Measurements from ENCODE around the gene JMJD1C.

JMJD1C gene

DNA sequence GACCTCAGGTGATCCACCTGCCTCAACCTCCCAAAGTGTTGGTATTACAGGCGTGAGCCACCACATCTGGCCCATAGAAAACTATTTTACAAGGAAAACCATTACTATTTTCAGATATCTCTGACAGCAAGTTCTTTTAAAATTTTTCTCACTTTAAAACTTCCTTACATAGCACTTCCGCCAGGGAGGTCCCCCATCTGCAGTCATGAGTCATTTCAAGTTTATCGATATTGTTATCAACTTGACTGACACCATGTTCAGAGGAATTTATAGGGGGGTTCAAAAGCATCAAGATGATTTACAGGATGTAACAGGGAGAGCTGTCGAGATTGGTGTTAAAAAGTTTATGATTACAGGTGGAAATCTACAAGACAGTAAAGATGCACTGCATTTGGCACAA is 243.8 kb downstream of the JMJD1C start:
- no peak for DNase-seq (ENCODE audit: low read depth)

DNA sequence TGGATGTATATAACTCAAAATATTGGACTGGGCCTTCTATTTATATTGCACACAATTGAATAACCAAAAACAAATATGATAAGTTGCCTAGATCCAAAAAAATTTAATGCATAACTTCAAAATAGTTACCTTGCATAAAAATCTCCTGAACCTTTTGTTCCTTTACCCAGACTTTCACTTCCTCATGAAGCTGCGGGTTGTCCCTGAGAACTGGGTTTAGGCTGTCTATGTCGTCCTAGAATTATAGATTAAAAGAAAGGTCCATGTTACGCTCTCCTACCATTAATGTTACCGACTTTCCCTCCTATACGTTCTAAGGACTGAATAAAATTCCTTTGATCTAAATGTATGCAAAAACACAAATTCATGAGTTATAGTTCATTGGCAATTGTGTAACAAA is 246.0 kb downstream of the JMJD1C start:
- DNase-seq (ENCODE audit: low read depth) = no peak

DNA sequence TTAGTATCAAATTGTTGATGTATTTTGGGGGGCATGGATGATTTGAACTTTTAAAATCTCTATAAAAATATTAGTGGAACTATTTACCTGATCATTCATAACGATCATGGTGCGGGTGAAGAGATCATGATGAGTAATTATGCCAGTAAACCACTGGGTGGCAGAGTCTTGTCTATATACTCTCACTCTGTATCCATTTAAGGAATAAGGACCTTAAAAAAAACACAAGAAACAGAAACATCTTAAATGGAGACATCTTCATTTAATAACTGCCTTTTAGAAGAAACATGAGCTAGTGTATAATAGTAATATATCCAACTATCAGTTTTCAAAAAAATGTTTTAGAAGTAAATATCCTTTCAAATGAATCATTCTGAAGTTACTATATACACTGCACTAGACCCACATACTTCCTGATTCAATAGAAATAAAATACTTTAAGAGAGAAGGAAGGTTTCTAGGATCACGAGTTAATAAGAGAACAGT is 248.6 kb downstream of the JMJD1C start:
- peak; percentile 77 for DNase-seq (ENCODE audit: low read depth)

DNA sequence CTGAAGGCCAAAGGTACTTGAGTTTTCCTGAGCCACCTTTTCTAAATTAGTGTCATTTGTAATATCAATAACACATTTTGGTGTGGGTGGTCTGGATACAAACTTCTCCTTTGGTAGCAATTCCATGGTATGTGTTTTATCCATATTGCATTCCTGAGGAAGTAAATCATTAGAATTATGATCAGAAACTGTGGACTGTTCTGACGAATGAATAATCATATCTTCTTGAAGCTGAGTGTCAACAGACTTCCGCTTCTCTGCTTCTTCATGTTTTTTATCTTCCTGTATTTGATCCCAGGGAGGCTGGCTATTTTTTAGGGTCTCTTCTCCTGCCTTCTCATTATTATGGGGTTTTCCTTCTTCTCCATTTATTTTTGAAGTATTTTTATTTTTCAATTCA is 251.2 kb downstream of the JMJD1C start:
- DNase-seq (ENCODE audit: low read depth) = no peak

DNA sequence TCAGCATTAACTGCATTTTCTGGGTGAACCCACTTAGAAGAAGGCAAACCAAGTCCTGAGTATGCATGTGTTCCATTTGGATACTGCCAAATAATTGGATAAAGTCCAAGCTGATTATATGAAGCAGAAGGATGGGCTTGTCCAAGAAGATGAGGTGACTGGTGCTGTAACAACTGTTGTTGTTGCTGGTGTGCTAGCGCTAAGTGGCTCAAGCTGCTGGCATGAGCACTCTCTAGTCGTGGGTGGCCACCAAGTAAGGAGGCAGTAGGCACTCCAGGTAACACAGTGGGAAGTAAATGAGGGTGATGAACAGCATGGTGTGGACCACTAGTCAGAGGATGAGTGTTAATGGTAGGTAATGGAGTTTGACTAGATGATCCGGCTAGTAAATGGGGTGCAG is 252.3 kb downstream of the JMJD1C start:
- no peak for DNase-seq (ENCODE audit: low read depth)

DNA sequence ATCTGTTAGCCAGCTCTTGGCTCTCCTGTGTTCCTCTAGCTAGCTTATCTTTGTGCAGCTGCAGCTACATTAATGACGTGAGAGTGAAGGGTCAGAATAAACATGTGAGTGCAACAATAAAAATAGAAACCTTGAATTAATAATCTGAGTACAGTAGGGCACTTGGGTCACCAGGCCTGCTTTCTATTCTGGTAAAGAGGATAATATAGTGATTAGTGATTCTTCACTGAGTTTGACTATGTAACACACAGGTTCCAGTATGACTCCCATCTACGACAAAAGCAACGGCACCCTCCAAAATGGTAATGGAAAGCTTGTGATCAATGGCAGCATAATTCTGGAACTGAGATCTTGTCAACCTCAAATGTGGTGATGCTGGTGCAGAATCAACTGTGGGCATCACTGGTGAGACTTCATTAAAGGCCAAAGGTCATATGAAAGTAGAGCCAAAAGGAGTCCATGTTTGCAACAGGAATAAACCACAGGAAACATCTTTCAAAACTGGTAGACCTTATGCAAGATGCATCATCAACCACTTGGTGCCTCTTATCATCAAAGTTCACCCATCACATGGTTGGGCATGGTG is 255.1 kb downstream of the JMJD1C start:
- no peak for DNase-seq (ENCODE audit: low read depth)

DNA sequence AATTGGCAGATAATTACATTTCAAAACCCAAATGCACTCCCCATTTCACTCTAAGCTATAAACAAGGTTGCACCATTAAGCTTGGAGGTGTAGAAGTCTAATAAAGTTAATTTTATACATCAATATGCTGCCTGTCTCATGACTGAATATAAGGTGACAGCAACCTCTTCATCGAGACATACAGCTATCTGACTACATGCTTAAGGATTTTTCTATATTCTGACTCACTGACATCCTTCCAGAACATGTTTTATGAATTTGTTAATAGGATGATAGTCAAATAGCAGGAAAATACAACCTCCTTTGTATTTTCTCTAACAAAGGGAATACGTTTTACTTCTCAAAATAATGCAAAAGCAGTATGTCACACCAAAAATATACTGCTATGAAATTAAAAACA is 256.1 kb downstream of the JMJD1C start:
- DNase-seq (ENCODE audit: low read depth) = no peak

DNA sequence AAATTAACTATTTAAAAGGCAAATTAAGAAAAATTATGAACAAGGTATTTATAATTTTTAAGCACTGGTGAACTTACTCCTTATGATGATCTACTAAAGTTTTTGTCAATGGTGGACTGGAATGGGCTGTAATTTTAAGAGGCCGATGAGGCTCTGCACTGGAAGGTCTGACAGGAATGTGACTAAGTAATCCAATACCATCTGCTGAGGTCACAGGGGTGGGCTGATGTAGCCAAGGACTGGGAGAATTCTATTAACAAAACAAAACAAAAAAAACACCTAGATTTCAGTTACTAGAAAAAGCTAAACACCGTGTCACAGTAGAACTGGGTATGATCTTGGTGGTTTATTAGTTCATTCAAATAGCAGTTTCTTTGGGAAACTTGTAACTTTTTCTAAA is 256.8 kb downstream of the JMJD1C start:
- peak; percentile 13 for DNase-seq (ENCODE audit: low read depth)

DNA sequence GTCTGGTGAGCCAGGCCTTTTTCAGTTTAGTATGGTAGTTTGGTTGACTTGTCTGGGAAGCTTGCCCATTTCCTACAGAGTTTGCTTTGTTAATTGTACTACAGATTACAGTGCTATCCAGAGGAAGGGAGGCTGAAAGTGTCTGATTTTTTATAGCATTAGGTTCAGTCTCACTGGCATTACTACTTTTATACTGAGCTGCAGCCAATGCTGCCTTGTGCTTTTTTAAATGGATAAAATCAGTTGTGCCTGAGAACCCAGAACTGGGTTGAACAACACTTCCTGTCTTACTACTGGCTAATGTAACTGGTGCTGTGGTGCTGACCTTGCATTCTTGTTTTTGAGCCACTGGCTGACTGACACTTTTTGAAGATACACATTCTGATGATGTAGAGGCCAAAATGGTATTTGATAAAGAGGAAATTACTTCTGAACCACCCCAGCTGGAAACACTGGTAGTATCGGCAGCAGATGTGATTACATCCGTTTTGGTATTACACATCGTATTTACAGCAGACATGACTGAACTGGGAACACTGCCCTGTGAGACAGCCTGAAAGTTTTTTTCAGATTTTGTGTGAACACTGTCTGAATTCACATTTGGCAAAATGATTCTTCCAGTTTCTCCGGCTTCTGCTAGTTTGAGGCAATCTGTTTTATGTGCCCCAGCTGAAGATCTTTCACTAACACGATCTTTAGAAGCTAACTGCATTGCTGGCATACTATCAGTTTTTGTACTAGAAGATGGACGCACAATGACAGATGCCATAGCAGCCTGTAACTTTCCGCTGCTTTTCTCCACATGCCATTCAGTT is 258.6 kb downstream of the JMJD1C start:
- peak; percentile 81 for DNase-seq (ENCODE audit: low read depth)

DNA sequence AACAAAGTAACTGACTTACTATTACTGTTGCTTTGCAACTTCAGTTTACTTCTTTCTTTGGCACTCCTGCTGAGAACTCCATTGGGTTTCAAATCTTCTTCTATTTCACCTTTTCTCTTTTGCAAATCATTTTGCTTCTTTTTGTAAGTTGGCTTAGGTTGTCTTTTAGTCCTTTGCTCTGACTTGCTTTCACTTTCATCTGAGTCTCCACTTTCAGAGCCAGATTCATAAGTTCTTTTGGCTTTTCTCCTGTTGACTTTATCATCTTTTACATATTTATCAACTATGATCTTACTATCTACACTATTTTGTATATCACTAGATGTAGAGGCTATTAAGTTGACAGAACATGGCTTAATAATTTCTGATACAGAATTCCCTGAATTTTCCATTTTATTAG is 259.2 kb downstream of the JMJD1C start:
- no peak for DNase-seq (ENCODE audit: low read depth)

DNA sequence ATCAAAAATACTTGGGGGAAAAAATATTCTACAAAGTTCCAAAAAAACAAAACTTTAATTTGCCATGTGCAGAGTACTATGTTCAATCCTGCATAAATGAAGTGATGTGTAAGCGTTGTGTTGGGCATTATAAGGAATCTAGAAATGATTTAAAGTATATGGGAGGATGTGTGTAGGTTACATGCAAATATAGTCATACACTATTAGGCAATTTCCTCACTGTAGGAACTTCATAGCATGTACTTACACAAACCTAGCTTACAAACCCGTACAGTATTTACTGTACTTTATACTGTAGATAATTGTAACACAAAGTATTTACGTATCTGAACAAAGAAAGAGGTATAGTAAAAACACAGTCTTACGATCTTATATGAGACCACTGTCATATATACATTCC is 260.4 kb downstream of the JMJD1C start:
- no peak for DNase-seq (ENCODE audit: low read depth)

DNA sequence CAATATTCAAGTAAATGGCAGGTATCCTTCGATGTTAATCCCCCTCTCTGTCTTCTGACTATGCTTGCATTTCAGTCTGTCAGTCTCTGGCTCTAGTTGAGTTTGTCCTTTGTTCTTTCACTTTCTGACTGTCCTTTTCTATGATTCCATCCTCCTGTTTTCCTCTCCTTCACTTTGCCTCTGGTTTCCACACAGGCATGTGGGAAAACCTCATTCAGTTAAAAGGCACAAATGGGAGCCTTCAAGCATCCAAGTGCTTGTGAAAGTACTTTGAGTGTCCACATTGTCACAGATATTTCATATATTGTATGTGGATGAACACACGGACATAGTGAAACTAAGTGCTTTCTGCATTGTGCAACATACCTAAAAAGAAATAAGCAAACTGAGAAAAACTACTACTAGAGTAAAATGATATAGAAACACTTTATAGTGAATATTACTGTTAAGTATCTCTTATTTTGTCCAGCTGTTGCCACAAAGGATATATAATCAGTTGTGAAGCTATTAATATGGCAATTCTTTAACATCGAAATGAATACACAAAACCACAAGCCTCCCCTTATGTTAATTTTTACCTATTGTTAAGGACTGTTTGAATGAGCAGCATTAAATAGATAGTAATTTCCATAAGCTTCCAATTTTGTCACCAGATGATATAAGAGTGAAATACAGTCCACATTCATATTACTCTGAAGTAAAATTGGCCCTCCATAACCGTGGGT is 260.9 kb downstream of the JMJD1C start:
- peak; percentile 30 for DNase-seq (ENCODE audit: low read depth)

DNA sequence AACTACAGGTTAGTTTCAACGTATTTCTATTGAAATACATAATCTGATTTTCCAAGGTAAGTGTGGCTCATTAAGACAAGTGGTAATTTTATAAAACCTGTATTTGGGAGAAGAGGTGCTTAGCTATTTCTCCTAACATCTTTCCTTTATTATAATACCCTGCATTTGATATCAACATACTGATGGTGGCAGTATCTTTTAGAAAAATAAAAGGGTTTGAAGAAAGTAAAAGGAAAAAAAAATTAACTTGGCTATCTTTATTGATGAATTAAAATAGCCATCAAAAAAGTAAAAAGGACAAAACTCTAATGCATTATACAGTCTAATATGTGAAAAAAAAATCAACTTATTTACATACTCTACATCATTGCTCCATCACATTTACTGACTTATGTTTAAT is 264.7 kb downstream of the JMJD1C start:
- no peak for DNase-seq (ENCODE audit: low read depth)

DNA sequence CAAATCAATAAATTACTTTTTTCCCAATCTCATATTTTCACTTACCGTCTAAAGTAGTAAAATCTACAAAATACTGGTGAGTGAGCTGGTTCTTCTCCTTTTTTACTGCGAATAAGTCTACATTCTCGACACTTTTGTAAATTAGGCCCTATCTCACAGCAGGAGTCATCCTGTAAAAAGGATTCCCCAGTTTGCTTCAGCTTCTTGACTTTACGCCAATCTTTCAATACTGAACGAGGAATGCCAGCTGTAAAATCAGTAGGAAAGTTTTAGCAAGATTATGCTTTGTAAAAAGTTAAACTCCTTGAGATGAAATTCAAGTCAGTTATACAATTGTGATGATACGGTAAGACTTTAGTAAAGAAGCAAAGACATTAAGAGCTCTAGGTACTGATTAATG is 265.3 kb downstream of the JMJD1C start:
- DNase-seq (ENCODE audit: low read depth) = no peak

DNA sequence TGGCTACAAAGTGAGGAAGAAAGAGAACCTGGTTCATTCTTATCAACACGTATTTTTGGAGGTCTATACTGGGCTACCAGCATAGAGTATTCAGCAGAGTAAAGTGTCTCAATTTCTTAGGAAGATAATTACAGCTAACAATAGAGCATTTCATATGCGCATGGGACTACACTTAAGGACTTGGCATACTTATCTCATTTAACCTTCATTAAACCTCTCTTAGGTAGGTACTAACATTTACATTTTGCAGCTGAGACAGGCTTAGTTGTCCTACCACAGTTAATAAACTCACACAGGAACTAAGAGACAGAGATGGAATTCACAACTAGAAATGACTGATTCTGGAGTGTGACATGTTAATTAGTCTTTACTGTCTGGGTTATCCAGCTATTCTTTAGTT is 266.1 kb downstream of the JMJD1C start:
- DNase-seq (ENCODE audit: low read depth) = no peak

DNA sequence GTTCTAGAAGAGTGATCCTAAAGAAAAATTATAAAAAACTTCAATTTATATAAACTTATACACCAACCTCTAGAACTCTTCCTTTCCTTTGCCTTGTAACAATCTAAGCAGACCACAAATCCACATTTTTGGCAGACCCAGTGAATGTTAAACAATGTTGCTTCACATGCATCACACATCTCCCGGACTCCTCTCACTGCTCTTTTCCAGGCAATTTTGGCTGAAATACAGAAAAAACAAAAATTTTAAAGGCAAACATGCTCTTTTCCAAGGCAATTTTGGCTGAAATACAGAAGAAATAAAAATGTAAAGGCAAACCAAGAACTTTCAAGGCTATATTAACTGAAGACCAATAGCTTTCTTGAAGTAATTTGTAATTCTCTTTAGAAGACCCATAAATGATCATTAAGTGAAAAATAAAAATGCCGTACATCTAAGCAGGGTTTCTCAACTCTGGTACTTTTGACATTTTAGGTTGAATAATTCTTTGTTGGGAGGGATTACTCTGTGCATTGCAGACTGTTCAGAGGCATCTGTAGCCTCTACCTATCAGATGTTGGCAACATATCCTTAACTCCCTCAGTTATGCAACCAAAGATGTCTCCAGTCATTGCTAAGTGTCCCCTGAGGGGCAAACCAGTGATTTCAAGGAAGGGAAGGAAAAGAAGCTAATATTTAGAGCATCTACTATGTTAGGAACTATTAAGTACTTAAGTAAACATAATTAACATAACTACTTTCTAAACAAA is 268.3 kb downstream of the JMJD1C start:
- peak; percentile 86 for DNase-seq (ENCODE audit: low read depth)

DNA sequence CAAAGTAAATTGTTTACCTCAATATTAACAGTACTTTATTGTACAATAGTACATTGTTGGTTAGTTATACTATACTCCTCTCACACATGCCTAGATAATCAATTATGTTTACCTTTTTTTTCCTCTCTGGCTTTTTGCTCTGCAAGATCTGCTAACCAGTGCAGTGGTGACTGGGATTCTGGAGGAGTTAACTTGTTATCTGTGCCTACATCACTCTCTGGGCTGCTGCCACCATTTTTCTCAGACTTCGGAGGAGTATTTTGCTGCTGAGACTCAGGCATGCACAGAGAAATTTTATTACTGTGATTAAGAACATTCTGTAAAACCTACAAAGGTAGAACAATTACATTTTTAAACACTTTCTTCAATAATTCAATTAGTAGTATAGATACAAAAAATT is 273.0 kb downstream of the JMJD1C start:
- DNase-seq (ENCODE audit: low read depth) = no peak

DNA sequence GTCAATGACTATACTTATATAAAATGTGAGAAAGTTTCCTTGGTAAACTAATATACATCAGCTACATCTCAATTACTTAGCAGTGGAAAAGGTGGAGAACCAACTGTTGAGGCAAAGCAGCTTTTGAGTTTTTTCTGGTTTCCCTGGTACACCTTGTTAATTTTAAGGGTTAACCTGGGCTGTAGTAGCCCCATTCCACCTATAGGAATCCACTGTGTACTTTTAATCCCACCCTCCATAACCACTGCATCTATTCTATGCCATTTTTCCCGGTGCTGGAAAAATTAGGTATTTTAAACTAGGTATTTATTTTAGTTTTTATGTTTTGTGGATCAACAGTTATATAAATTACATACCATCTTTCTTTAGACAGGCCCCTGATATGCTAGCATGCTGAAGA is 290.2 kb downstream of the JMJD1C start:
- no peak for DNase-seq (ENCODE audit: low read depth)

DNA sequence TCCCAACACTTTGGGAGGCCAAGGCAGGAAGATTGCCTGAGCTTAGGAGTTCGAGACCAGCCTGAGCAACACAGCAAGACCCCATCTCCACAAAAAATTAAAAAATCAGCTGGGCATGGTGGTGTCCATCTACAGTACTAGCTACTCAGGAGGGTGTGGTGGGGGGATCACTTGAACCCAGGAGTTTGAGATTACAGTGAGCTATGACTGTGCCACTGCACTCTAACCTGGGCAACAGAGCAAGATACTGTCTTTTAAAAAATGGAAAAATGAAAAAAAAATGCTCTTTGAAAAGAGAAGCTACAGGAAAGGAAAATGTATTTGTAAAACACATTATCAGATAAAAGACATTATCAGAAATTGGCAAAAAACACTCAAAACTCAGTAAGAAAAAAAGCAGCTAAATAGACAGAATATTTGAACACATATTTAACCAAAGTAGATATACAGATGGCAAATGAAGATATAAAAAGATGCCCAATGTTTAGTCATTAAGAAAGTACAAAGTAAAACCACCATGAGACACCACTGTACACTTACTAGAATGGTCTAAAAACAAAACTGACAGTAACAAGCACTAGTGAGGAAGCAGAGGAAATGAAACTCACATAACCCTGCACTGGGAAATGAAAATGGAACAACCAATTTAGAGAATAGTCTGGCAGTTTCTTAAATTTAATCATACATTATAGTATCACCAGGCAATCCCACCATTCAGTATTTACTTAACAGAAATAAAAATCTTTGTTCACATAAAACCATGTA is 292.1 kb downstream of the JMJD1C start:
- DNase-seq (ENCODE audit: low read depth) = no peak

DNA sequence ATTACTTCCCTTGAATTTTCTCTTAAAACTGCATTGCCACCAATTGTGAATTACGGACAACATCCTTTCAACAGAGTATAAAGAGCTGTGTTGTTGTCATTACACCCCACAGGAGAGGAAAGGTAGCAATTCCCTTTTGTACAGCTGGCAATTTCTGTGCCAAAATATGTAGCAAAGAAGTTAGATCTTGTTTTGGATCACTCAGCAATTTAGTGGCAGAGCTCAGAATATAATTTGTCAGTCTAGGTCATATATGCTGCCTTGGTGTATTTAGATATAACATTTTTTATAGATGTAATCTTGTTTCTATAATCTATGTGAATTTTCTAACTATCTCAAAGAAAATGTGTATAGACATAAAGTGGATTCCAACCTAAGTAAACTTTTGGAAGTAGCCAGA is 293.9 kb downstream of the JMJD1C start:
- no peak for DNase-seq (ENCODE audit: low read depth)

DNA sequence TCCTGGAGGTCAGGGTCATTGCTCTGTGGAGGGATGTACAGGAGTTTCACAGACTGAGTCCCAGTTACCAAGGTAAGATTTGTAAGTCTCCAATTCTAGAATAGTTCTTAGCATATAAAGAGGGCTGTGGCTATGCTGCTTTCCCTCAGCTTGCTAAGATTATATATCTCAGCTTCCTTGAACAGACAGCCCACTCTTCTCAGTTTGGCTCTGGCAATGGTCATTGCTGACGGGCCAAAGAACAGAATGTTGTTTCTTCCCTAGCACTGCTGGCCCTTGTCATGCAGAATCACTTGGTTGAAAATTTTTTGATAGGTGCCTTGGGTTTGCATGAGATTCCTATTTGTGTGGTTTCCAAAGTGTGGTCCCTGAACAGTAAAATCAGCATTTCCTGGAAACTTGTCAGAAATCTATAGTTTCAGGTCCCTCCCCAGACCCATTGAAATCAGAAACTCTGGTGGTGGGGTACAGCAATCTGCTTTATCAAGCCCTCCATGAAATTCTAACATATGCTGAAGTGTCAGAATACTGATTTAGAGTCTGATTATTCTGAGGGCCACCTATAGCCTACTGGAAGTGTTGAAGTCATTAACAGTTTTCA is 294.4 kb downstream of the JMJD1C start:
- no peak for DNase-seq (ENCODE audit: low read depth)
